Effector CD4-positive, alpha-beta T cell (primary cell): ENCODE results near the gene TNPO3.
"Not testable (repeated sequence)": the region's sequence is repeated elsewhere in the genome, so short reads cannot be mapped to it uniquely, and the experiment has no call there.

Experiments
- DNase-seq: peaks from one replicate; pipeline ENCODE4 v3.0.0-alpha.2; 2020

Gene TNPO3

DNA sequence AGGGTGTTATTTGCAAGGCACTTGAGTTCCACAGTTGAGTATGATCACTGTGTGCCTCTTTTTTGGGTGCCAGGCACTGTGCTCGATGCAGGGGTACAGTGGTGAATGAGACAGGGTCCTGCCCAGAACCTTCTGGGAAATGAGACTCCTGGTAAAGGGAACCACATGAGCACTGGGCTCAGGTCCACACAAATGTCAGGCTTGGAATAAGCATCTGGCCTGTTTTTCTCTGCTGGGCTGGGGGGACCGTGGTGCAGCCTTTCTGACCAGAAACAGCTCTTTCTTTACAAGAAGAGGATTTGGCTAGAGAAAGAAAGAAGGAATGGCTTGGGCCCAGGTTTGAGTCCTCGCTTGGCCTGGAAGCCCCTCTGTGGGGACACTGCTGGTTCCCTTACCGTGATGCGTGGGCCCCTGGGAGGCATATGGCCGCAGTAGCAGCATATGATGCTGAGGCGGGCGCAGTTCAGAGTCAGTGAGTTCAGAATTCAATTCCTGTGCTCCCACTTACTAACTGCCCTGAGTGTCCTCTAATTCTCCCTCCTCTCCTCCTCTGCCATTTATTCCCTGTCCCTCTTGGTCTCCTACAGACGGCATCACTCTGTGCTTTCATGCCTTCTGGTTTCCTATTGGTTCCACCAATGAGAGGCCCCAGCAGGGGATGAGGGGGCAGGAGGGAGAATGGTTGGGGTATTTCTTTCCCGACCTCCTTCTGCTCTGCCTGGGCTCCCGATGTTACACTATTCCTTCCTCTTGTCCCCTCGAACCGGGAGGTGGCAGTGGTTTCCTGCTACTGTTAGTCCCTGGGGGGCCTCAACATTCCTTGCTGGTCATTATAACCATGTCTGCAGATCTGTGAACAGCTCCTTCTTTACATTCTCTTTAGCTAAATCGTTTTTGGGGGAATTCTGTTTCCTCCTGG lies 134.8 kb downstream of the TNPO3 start:
- DNase-seq = no peak

DNA sequence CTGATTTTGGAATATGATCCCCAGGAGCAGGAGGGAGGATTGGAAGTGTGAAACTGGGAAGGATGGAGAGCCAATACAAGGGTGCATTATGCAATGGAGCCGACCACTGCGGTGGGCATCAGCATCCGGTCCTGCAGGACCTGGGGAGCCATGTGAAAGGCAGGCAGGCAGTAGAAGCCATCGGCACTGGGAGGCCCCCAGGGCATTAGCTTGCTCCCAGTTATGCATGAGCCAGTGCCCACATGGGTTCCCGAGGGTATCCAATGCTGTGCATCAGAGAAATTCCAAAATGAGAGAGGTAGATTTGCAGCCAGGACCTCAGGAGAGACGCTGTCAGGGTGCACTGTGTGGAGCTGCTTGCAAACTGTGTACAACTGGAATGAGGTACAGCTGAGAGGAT lies 135.7 kb downstream of the TNPO3 start:
- DNase-seq = no peak

DNA sequence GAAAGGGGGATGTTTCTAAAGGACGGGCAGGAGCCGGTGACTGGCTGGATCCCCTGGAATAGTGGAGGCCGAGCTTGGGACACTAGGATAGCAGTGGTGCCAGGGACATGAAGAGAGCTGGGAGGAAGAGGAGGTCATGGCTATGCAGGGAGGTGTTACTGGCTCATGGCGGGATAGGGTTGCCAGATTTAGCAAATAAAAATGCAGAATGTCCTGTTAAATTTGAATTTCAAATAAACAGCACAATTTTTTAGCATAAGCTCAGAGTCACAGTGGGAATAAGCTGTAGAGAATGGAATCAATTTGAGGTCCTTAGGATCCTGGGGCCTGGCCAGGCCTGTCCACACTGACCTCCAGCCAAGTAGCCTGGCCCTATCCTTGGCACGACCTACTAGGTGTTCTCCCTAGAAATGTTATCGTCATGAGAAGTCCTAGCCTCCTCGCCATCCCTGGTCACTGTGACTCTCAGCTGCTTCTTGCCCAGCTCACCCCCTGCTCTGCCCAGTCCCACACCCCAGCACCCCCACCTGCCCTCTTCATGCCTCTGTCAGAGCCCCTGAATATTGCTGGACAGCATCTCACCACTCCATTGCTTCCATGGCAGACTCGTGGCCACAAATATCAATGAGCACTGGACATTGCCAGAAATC lies 136.8 kb downstream of the TNPO3 start:
- DNase-seq = no peak

GRCh38 chr7:128917122-128917521 lies 137.8 kb downstream of the TNPO3 start:
- no peak for DNase-seq

DNA sequence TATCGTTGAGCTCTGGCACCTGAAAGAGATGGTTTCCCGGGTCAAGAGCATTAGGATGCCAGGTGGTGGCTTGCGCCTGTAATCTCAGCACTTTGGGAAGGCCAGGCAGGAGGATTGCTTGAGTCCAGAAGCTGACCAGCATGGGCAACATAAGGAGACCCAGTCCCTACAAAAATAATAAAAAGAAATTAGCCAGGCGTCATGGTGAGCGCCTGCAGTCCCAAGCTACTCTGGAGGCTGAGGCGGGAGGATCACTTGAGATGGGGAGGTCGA lies 138.3 kb downstream of the TNPO3 start:
- DNase-seq = no peak

DNA sequence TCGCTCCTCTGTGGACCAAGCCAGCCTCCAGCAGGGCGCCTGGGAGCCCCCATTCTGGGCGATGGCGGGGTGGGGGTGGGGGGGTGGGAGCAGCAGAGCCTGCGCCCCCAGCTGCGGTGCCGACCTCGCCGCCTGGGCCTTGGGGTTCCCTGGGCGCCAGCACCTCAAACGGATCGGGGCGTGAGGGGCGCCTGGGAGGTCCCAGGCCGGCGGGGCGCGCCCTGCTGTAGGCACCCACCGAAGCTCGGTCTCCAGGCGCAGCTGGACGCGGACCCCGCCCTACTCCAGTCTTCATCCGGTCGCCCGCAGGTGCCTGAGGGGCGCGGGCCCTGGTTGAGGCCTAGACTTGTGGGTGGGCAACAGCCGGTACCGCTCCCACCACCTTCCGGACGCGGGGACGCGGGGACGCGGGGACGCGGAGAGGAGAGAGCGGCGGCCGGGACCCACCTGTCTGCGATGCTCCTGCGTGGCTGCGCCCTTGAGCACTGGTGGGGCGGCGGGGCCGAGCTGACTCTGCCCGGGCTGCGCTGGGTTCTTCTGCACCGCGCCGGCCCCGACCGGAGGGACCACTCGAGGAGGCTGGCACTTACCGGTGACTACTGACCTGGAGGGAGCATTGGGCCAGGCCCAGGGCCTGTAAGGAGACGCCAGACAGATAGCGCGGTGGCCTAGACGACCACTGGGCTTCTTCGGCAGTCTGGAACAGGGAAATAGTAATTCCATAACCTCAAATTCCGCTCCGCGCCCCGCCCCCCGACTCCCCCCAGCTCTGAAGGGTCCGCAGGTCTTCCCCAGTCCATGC lies 138.9 kb downstream of the TNPO3 start:
- DNase-seq = no peak

- DNase-seq = no peak
Measured at GRCh38 chr7:128915271-128915819, 139.6 kb downstream of the TNPO3 start.

- no peak for DNase-seq
Measured at GRCh38 chr7:128914566-128915151, 140.3 kb downstream of the TNPO3 start.

DNA sequence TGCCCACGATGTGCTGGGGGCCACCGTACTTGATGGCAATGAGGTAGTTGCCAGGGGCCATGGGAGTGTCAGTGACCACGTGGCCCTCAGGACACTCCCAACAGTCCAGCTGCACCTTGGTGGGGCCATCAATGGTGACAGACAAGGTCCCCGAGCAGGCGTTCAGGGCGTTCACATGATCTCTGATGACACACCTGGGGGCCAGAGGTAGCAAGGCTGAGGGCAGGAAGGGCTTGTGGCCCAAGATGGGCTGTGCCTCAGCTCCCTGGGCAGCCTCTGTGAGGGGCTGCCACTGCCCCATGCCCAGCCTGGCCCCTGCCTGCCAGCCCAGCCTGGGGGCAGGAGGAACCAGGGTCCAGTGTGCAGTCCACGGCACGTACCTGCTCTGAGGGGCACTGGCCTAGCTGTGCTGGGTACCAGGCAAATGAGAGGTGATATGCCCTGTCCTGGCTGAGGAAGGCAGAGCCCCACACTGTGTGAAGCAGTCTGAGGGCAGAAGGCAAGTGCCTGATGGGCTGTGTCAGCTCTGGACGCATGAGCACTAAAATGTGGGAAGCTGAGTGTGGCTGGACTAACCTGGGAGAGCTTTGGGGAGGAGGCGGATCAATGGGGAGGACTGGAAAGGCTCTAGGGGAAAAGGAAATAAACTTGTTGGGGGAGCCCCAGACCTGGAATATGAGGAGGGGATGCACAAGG lies 140.9 kb downstream of the TNPO3 start:
- no peak for DNase-seq

DNA sequence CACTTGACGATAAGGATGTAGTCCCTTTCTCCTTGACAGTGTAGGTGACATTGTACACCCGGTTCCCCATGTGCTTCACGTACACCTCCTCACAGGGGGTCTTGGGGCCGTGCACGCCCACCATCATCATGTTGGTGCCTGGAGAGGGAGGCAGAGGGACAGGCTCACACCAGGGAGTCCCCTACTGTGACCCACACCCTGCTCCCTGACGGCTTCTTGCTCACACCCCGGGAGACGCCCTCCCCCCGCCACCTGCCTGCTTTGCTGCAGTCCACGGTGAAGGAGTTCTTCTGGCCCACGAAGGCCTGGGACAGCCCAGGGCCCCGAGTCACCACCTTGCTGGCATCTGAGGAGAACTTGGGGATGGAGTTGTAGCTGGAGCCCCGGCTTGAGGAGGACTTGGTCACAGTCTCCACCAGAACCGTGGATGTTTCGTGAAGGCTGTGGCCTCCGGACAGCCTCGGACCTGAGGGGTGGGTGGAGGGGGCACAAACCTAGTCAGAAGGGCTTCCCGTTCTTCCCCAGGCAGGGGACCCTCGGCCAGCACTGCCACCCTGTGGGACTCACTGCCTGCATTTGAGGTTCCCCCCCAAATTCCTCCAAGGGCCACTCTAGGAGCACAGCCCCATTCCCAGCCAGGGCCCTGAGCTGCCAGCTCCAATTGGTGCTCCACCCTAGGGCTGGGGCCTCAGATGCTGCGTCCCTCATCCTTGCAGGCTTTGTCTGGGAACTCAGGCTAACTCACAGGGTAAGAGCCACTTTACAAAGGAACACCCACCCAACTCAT lies 142.0 kb downstream of the TNPO3 start:
- DNase-seq = not testable (repeated sequence)

- DNase-seq = no peak
Measured at GRCh38 chr7:128912281-128912680, 142.6 kb downstream of the TNPO3 start.

DNA sequence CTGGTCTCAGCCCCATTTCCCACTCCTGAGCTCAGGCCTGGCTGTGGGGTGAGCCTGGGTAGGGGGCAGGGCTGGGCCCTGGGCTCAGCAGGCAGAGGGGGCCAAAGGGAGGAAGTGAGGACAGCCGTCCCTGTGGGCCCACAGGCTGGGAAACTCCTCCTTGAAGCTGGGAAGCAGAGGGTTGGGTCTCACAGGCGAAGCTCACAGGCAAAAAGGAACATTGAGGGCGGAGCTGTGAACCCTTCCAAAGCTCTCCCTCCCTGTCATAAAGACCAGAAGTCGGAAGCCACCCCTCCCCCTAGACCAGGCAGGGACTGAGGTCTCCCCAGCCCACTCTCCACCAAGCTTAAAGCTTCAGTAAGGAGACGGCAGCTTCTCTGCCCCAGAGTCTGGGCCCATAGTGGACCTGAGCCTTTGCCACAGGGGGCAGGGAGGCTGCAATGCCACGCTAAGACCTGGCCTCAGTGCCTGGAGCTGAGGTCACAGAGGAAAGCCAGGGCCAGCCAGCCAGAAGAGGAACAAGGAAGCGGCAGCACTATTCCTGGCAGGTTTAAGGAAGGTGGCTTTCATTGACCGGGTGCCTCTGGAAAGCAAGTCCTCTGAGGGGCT lies 143.4 kb downstream of the TNPO3 start:
- no peak for DNase-seq

DNA sequence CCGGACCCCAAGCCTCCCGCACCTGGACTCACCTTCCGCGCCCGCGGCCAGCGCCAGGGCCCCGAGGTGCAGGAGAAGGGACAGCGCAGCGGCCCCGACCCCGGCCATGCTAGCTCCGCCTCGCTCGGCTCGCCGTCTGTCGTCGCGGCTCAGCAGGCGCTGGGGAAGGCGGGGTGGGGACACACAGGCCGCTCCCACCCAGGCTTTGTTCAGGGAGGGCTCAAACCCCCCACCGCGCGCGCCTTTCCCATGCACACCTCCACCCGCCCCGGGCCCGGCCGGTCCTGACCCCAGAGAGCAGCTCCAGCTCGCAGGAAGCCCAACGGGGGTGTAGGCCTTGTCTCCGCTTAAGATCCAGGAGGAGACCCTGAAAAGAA lies 144.4 kb downstream of the TNPO3 start, which contains the start of gene KCP:
KCP (minus strand) TSS at position 141 of the 377 bp plus-strand sequence; CDS start at position 108, 33 bp downstream.
- DNase-seq = no peak

- DNase-seq = no peak
Measured at GRCh38 chr7:128909625-128910568, 145.0 kb downstream of the TNPO3 start.

DNA sequence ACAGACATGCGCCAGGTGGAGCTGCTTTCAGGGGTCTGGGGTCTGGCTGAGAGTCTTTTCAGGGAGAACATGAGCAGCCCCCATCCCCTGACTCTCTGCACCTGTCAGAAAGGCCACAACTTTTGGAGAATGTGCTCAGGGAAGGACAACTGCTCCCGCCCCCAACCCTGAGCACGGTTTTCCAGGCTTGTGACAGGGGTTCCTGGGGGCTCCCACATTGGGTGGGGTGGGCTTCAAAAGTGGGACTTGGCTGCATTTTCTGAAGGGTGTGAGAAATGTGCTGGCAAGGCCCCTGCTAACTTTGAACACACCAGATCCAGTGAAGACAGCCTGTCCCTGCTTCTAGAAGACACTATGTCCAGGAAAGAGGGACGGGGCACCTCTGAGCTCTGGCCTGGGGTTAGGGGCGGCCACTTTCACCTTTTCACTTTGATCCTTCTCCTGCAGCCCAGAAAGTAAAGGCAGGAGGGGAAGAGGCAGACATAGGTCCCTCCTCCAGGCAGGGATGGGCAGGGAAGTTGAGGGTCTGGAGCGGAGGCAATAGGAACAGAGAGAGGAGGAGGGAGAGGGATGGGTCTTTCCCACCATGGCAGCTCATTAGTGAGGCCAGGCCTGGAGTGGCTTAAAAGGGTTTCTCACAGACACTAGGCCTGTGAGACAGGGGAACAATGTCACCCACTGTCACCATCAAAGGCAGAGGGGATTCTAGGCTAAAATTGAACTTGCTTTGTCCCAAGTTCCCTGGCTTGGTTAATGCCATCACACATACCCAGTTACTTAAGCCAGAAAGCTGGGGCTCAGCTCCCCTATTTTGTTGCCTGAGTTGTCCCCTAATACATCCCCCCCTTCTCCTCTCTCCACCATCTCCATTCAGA lies 145.9 kb downstream of the TNPO3 start:
- no peak for DNase-seq

GRCh38 chr7:128906766-128907559 lies 147.9 kb downstream of the TNPO3 start:
- DNase-seq = no peak

DNA sequence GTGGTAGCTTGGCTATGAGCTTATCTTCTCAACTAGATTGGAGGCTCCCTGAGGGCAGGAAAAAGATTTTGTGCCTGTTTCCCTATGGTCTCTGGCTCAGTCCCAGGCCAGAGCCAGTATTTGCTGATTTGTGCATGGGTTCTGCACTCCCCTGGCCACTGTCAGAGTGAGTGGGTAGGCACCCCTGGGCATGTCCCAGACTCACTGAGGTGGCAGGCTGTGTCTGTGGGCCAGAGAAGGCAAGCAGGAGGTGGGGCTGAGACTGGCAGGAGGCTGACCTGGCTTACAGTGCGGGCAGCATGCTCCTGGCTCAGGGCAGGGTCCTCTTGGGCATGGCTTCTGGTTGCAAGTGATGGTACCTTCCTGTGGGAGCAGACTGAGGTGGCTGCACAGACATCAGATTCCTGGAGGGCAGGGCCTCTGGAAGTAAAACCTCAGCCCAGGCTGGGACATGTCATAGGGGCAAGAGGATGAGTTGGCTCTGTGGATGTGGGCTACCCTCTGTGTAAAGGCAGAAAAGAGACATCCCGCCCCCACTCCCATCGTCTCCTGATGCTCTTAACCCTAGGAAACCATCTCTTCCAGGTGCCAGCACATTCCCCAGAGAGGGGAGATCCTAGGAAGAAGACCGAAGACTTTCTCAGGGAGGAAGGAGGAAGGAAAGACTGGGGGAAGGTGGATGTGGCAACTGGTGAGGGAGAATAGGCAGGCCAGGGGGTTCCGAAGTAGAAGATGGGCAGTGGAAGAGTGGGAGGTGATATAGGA lies 148.7 kb downstream of the TNPO3 start:
- no peak for DNase-seq
